NT2/D1 (cell line): ENCODE measurements around the gene COQ2.
"Not testable (repeated sequence)": the region's sequence is repeated elsewhere in the genome, so short reads cannot be mapped to it uniquely, and the experiment has no call there.

Experiments used
- DNase-seq: peaks from one replicate; pipeline ENCODE4 v3.0.0-alpha.2; 2011; ENCODE audit warnings: low read depth, low spot score
- H3K27me3 ChIP-seq: 2 replicates; pipeline ENCODE4 v1.6.0; 2011; ENCODE audit warnings: mild to moderate bottlenecking; ENCODE audit not compliant: insufficient read length, insufficient read depth
- H3K36me3 ChIP-seq: 2 replicates; pipeline ENCODE4 v1.6.1; 2011; ENCODE audit warnings: mild to moderate bottlenecking, low read length, mixed read lengths; ENCODE audit not compliant: insufficient read depth, insufficient read length
- H3K4me1 ChIP-seq: 2 replicates; pipeline ENCODE4 v1.5.1; 2011; ENCODE audit not compliant: insufficient read depth, insufficient read length
- H3K4me3 ChIP-seq: 2 replicates; pipeline ENCODE4 v1.5.1; 2011; ENCODE audit warnings: low read depth; ENCODE audit not compliant: insufficient read length
- H3K9ac ChIP-seq: 2 replicates; pipeline ENCODE4 v1.6.0; 2011; ENCODE audit warnings: low read depth; ENCODE audit not compliant: insufficient read length
- H3K9me3 ChIP-seq: 2 replicates; pipeline ENCODE4 v1.5.1; 2011; ENCODE audit warnings: mild to moderate bottlenecking, low read length; ENCODE audit not compliant: insufficient read depth
- SUZ12 ChIP-seq: IDR thresholded peaks from 2 replicates; pipeline ENCODE4 v1.6.1; 2011; ENCODE audit not compliant: insufficient read length, insufficient read depth; ENCODE audit errors: extremely low read depth
- YY1 ChIP-seq: IDR thresholded peaks from 2 replicates; pipeline ENCODE4 v1.6.1; 2011; ENCODE audit not compliant: insufficient read length, insufficient read depth
- ZNF274 ChIP-seq: IDR thresholded peaks from 2 replicates; pipeline ENCODE4 v1.6.1; 2011; ENCODE audit warnings: mild to moderate bottlenecking, low read depth, low read length

The COQ2 gene

GRCh38 chr4:83281307-83281706 lies 3.3 kb downstream of the COQ2 start:
- H3K9ac ChIP-seq = no peak overlapping the region
- DNase-seq = no peak
- no peaks in the 10 kb centered on the region for H3K27me3 ChIP-seq
- no peaks in the 10 kb centered on the region for H3K4me1 ChIP-seq
- TF ChIP-seq YY1 (no peak), SUZ12 (no peak), ZNF274 (no peak)
- peaks cover 8% of the 10 kb centered on the region for H3K36me3 ChIP-seq
- no peaks in the 10 kb centered on the region for H3K9me3 ChIP-seq
- H3K4me3 ChIP-seq = no peak overlapping the region

- TF ChIP-seq ZNF274 (no peak), YY1 (no peak), SUZ12 (no peak)
- Histone ChIP-seq H3K4me3 (no peak overlapping the region), H3K9ac (no peak overlapping the region), H3K27me3 (no peaks in the 10 kb centered on the region), H3K36me3 (peaks cover 25% of the 10 kb centered on the region), H3K9me3 (no peaks in the 10 kb centered on the region), H3K4me1 (no peaks in the 10 kb centered on the region)
- no peak for DNase-seq
Measured at GRCh38 chr4:83276299-83277040, 8.1 kb downstream of the COQ2 start.

GRCh38 chr4:83273926-83274325 lies 10.7 kb downstream of the COQ2 start:
- peaks cover 35% of the 10 kb centered on the region for H3K36me3 ChIP-seq
- not testable (repeated sequence) for H3K9ac ChIP-seq, H3K9me3 ChIP-seq, H3K4me3 ChIP-seq, H3K27me3 ChIP-seq, DNase-seq, H3K4me1 ChIP-seq

- no peak overlapping the region for H3K9ac ChIP-seq
- DNase-seq = no peak
- H3K4me1 ChIP-seq = no peaks in the 10 kb centered on the region
- peaks cover 39% of the 10 kb centered on the region for H3K36me3 ChIP-seq
- TF ChIP-seq ZNF274 (no peak), YY1 (no peak), SUZ12 (no peak)
- H3K4me3 ChIP-seq = no peak overlapping the region
- no peaks in the 10 kb centered on the region for H3K9me3 ChIP-seq
- H3K27me3 ChIP-seq = no peaks in the 10 kb centered on the region
Measured at GRCh38 chr4:83272900-83273299, 11.7 kb downstream of the COQ2 start.

GRCh38 chr4:83269256-83269655 lies 15.3 kb downstream of the COQ2 start:
- peaks cover 41% of the 10 kb centered on the region for H3K36me3 ChIP-seq
- no peaks in the 10 kb centered on the region for H3K4me1 ChIP-seq

GRCh38 chr4:83268491-83268890 lies 16.1 kb downstream of the COQ2 start:
- no peak overlapping the region for H3K9ac ChIP-seq
- peaks cover 44% of the 10 kb centered on the region for H3K36me3 ChIP-seq
- no peaks in the 10 kb centered on the region for H3K9me3 ChIP-seq
- no peaks in the 10 kb centered on the region for H3K27me3 ChIP-seq
- TF ChIP-seq SUZ12 = no peak
- TF ChIP-seq YY1 = no peak
- no peak for TF ChIP-seq ZNF274
- no peaks in the 10 kb centered on the region for H3K4me1 ChIP-seq
- DNase-seq = no peak
- no peak overlapping the region for H3K4me3 ChIP-seq

More at GRCh38 chr4:83269256-83269655, 15.3 kb downstream of the COQ2 start:
- H3K27me3 ChIP-seq = no peaks in the 10 kb centered on the region
- DNase-seq = no peak
- H3K9ac ChIP-seq = no peak overlapping the region
- H3K4me3 ChIP-seq = no peak overlapping the region
- TF ChIP-seq SUZ12 = no peak
- no peak for TF ChIP-seq ZNF274
- TF ChIP-seq YY1 = no peak
- no peaks in the 10 kb centered on the region for H3K9me3 ChIP-seq

- no peaks in the 10 kb centered on the region for H3K27me3 ChIP-seq
- H3K4me1 ChIP-seq = no peaks in the 10 kb centered on the region
- TF ChIP-seq SUZ12 (no peak), YY1 (no peak), ZNF274 (no peak)
- no peak overlapping the region for H3K9ac ChIP-seq
- peaks cover 41% of the 10 kb centered on the region for H3K36me3 ChIP-seq
- H3K9me3 ChIP-seq = no peaks in the 10 kb centered on the region
- no peak overlapping the region for H3K4me3 ChIP-seq
- no peak for DNase-seq
Measured at GRCh38 chr4:83267830-83268475, 16.6 kb downstream of the COQ2 start.
